PC-9 (cell line): Measurements from ENCODE around the gene NADK.

Experiments
- EZH2 ChIP-seq: fragments of 200-600 bp; sonication (generic); IDR thresholded peaks from 2 replicates; pipeline ENCODE4 v1.8.0; 2017; ENCODE audit warnings: antibody characterized with exemption, low read depth
- TF ChIP-seq, protein P1 (sequence below): fragments of 200-600 bp; sonication (generic); conservative IDR thresholded peaks from 2 replicates; pipeline ENCODE4 v1.6.1; 2017; ENCODE audit warnings: mixed run types, antibody characterized with exemption, mild to moderate bottlenecking, moderate library complexity

- TF ChIP-seq, protein P1, sequence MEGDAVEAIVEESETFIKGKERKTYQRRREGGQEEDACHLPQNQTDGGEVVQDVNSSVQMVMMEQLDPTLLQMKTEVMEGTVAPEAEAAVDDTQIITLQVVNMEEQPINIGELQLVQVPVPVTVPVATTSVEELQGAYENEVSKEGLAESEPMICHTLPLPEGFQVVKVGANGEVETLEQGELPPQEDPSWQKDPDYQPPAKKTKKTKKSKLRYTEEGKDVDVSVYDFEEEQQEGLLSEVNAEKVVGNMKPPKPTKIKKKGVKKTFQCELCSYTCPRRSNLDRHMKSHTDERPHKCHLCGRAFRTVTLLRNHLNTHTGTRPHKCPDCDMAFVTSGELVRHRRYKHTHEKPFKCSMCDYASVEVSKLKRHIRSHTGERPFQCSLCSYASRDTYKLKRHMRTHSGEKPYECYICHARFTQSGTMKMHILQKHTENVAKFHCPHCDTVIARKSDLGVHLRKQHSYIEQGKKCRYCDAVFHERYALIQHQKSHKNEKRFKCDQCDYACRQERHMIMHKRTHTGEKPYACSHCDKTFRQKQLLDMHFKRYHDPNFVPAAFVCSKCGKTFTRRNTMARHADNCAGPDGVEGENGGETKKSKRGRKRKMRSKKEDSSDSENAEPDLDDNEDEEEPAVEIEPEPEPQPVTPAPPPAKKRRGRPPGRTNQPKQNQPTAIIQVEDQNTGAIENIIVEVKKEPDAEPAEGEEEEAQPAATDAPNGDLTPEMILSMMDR, result no peak
- TF ChIP-seq EZH2, result no peak
Measured at GRCh38 chr1:1815606-1816281, 37.5 kb upstream of the NADK start.
